IMR-90 (cell line): ENCODE data around the gene PRC1. TPM values are rescaled to one million over a fixed set of nuclear protein-coding genes. Genes with fewer than 3 reads are reported as not detected.

Experiments
- ATAC-seq: fragments of 200-7000 bp; cut with Tn5 transposase; 2 replicates; pipeline ENCODE4 v1.9.1; 2020; ENCODE audit warnings: low read depth, mild to moderate bottlenecking, moderate library complexity
- BruUV-seq: library from RNA; stranded (reverse); fragments of 400-500 nt; replicated peaks from 2 replicates; lab custom pipeline; 2021; lab: Mats Ljungman, UMichigan
- CTCF ChIA-PET: fragments of 300-600 bp; formaldehyde crosslinking; extraction: SDS; loops from one replicate; lab custom pipeline; 2021; ENCODE audit warnings: antibody characterized with exemption; lab: Yijun Ruan, JAX
- POLR2A ChIA-PET: fragments of 300-600 bp; sonication (Branson Sonifier 250); formaldehyde crosslinking; loops from one replicate; lab custom pipeline; 2022; ENCODE audit warnings: antibody characterized with exemption; ENCODE audit not compliant: unreplicated experiment; lab: Charles Lee
- DNase-seq: peaks from one replicate; pipeline ENCODE4 v3.0.0; 2013
- H2AFZ ChIP-seq: replicated peaks from 2 replicates; pipeline ENCODE3; 2013; ENCODE audit warnings: low read length, mild to moderate bottlenecking; ENCODE audit not compliant: poor library complexity
- H2AK5ac ChIP-seq: 2 replicates; pipeline ENCODE4 v1.6.1; 2013; ENCODE audit warnings: low read depth, low read length, inconsistent platforms
- H2AK9ac ChIP-seq: replicated peaks from 2 replicates; pipeline ENCODE3; 2013; ENCODE audit warnings: mild to moderate bottlenecking, low read depth, low read length, moderate library complexity; ENCODE audit not compliant: poor library complexity
- H2BK120ac ChIP-seq: 2 replicates; pipeline ENCODE4 v1.6.1; 2013; ENCODE audit warnings: low read depth, low read length, inconsistent platforms
- H2BK15ac ChIP-seq: 3 replicates; pipeline ENCODE4 v1.6.1; 2013; ENCODE audit warnings: low read depth, low read length, inconsistent platforms
- H2BK20ac ChIP-seq: 2 replicates; pipeline ENCODE4 v1.6.1; 2013; ENCODE audit warnings: low read depth, mild to moderate bottlenecking, inconsistent platforms, low read length, moderate library complexity
- H2BK5ac ChIP-seq: 2 replicates; pipeline ENCODE4 v1.6.1; 2013; ENCODE audit warnings: mild to moderate bottlenecking, low read depth, low read length, inconsistent platforms; ENCODE audit not compliant: poor library complexity, severe bottlenecking
- H3K14ac ChIP-seq: replicated peaks from 2 replicates; pipeline ENCODE4 v1.6.1; 2013; ENCODE audit warnings: low read depth, low read length, inconsistent platforms
- H3K18ac ChIP-seq: 2 replicates; pipeline ENCODE4 v1.6.1; 2013; ENCODE audit warnings: low read depth, low read length, control low read depth
- H3K23ac ChIP-seq: 2 replicates; pipeline ENCODE4 v1.6.1; 2013; ENCODE audit warnings: low read depth, low read length, inconsistent platforms
- H3K27ac ChIP-seq: 2 replicates; pipeline ENCODE4 v1.5.1; 2013; ENCODE audit warnings: mild to moderate bottlenecking, control low read depth, low read length; ENCODE audit not compliant: insufficient read depth
- H3K27me3 ChIP-seq: 2 replicates; pipeline ENCODE4 v1.6.1; 2013; ENCODE audit warnings: low read length; ENCODE audit not compliant: control insufficient read depth, insufficient read depth
- H3K36me3 ChIP-seq: 2 replicates; pipeline ENCODE4 v1.6.1; 2013; ENCODE audit warnings: low read length, mixed read lengths; ENCODE audit not compliant: control insufficient read depth, insufficient read depth
- H3K4ac ChIP-seq: 2 replicates; pipeline ENCODE4 v1.6.1; 2013; ENCODE audit warnings: low read depth, low read length, inconsistent platforms
- H3K4me1 ChIP-seq: 2 replicates; pipeline ENCODE4 v1.6.1; 2013; ENCODE audit warnings: low read length, mixed read lengths; ENCODE audit not compliant: control insufficient read depth, insufficient read depth
- H3K4me2 ChIP-seq: 2 replicates; pipeline ENCODE4 v1.6.1; 2013; ENCODE audit warnings: low read depth, mild to moderate bottlenecking, control low read depth, low read length, moderate library complexity
- H3K4me3 ChIP-seq: 2 replicates; pipeline ENCODE4 v1.5.1; 2013; ENCODE audit warnings: low read depth, mild to moderate bottlenecking, control low read depth, low read length, moderate library complexity; ENCODE audit not compliant: insufficient read depth
- H3K56ac ChIP-seq: 2 replicates; pipeline ENCODE4 v1.6.1; 2013; ENCODE audit warnings: low read length, inconsistent platforms; ENCODE audit not compliant: insufficient read depth; ENCODE audit errors: extremely low read depth
- H3K79me1 ChIP-seq, 2 experiments: 2 replicates each; pipeline ENCODE4 v1.6.1; 2013; ENCODE audit warnings: low read length in 2 of 2, inconsistent platforms in 1 of 2, low read depth in 1 of 2
- H3K9ac ChIP-seq: 2 replicates; pipeline ENCODE4 v1.6.1; 2013; ENCODE audit warnings: low read depth, low read length, control low read depth
- H3K9me1 ChIP-seq: 2 replicates; pipeline ENCODE4 v1.6.1; 2013; ENCODE audit warnings: low read length, inconsistent platforms; ENCODE audit not compliant: insufficient read depth
- H3K9me3 ChIP-seq: 2 replicates; pipeline ENCODE4 v1.6.1; 2013; ENCODE audit warnings: low read length; ENCODE audit not compliant: control insufficient read depth, insufficient read depth
- H4K20me1 ChIP-seq: 2 replicates; pipeline ENCODE4 v1.6.1; 2013; ENCODE audit warnings: low read length, inconsistent platforms; ENCODE audit not compliant: insufficient read depth
- H4K5ac ChIP-seq: 2 replicates; pipeline ENCODE4 v1.6.1; 2013; ENCODE audit warnings: mild to moderate bottlenecking, low read depth, low read length, control low read depth
- H4K8ac ChIP-seq, 2 experiments: 2 replicates each; pipeline ENCODE4 v1.6.1; 2013; ENCODE audit warnings: low read depth in 2 of 2, low read length in 2 of 2, control low read depth in 1 of 2, inconsistent platforms in 1 of 2
- H4K91ac ChIP-seq: 2 replicates; pipeline ENCODE4 v1.6.1; 2013; ENCODE audit warnings: low read depth, low read length, inconsistent platforms; ENCODE audit not compliant: insufficient read depth
- BHLHE40 ChIP-seq: fragments of 150-350 bp; IDR thresholded peaks from 2 replicates; pipeline ENCODE4 v1.6.1; 2016; ENCODE audit warnings: mild to moderate bottlenecking, low read depth, low read length
- CEBPB ChIP-seq: IDR thresholded peaks from 2 replicates; pipeline ENCODE4 v1.6.1; 2012; ENCODE audit warnings: low read depth, low read length, improper control_type of control experiment
- CHD1 ChIP-seq: IDR thresholded peaks from 2 replicates; pipeline ENCODE4 v1.6.1; 2012; ENCODE audit warnings: low read depth, low read length, improper control_type of control experiment
- CTCF ChIP-seq: conservative IDR thresholded peaks from 2 replicates; pipeline ENCODE4 v1.5.1; 2012; ENCODE audit warnings: mild to moderate bottlenecking, low read depth, low read length, improper control_type of control experiment
- ELK1 ChIP-seq: fragments of 150-350 bp; IDR thresholded peaks from 2 replicates; pipeline ENCODE4 v1.6.1; 2016; ENCODE audit warnings: low read depth, mild to moderate bottlenecking, low read length, moderate library complexity, borderline replicate concordance
- FOS ChIP-seq: fragments of 150-350 bp; IDR thresholded peaks from 2 replicates; pipeline ENCODE4 v1.6.1; 2016; ENCODE audit warnings: low read depth, low read length
- MAFK ChIP-seq: IDR thresholded peaks from 2 replicates; pipeline ENCODE4 v1.6.1; 2012; ENCODE audit warnings: low read depth, low read length, improper control_type of control experiment
- MAZ ChIP-seq: IDR thresholded peaks from 2 replicates; pipeline ENCODE4 v1.6.1; 2012; ENCODE audit warnings: low read depth, mild to moderate bottlenecking, low read length, improper control_type of control experiment, moderate library complexity, borderline replicate concordance
- MXI1 ChIP-seq: IDR thresholded peaks from 2 replicates; pipeline ENCODE4 v1.6.1; 2012; ENCODE audit warnings: low read depth, mild to moderate bottlenecking, low read length, moderate library complexity, borderline replicate concordance
- NFE2L2 ChIP-seq: fragments of 150-350 bp; IDR thresholded peaks from 2 replicates; pipeline ENCODE4 v1.6.1; 2016; ENCODE audit warnings: low read depth, mild to moderate bottlenecking, low read length
- POLR2A ChIP-seq: IDR thresholded peaks from 2 replicates; pipeline ENCODE4 v1.6.1; 2012; ENCODE audit warnings: mild to moderate bottlenecking, low read depth, low read length
- RAD21 ChIP-seq: IDR thresholded peaks from 2 replicates; pipeline ENCODE4 v1.6.1; 2012; ENCODE audit warnings: low read length, improper control_type of control experiment
- RCOR1 ChIP-seq: IDR thresholded peaks from 2 replicates; pipeline ENCODE4 v1.6.1; 2012; ENCODE audit warnings: mild to moderate bottlenecking, low read length, improper control_type of control experiment; ENCODE audit not compliant: insufficient replicate concordance
- RFX5 ChIP-seq: IDR thresholded peaks from 2 replicates; pipeline ENCODE4 v1.8.0; 2012; ENCODE audit warnings: low read depth, mild to moderate bottlenecking, low read length, moderate library complexity
- SMC3 ChIP-seq: fragments of 150-350 bp; IDR thresholded peaks from 2 replicates; pipeline ENCODE4 v1.6.1; 2016; ENCODE audit warnings: low read depth, mild to moderate bottlenecking, antibody characterized with exemption, low read length, moderate library complexity
- USF2 ChIP-seq: fragments of 150-350 bp; IDR thresholded peaks from 2 replicates; pipeline ENCODE4 v1.6.1; 2017; ENCODE audit warnings: mild to moderate bottlenecking, antibody characterized with exemption, low read length, low read depth
- WGBS, 2 experiments: methylation state at CpG; one replicate each; pipeline versions ENCODE4 v1.1.5 to v1.1.7; 2013; ENCODE audit warnings: missing lambda C conversion rate in 2 of 2; ENCODE audit not compliant: insufficient read length in 1 of 2; ENCODE audit errors: extremely low coverage in 2 of 2; 5-methylcytosine and 5-hydroxymethylcytosine counted together
- dilution Hi-C: fragments of 300-500 bp; cut with HindIII; formaldehyde crosslinking; loops from one replicate; pipeline ENCODE4 v1.14.3; 2018; ENCODE audit warnings: low sequenced_read_pairs; ENCODE audit not compliant: unreplicated experiment
- in situ Hi-C: fragments of 300-500 bp; cut with MboI; formaldehyde crosslinking; loops from 3 replicates; pipeline ENCODE4 v1.14.3; 2019; ENCODE audit warnings: low sequenced_read_pairs, inconsistent platforms, mixed read lengths
- intact Hi-C: fragments of 100-400 bp; cut with micrococcal nuclease; formaldehyde crosslinking; loops from 2 replicates; pipeline ENCODE4 v1.10.0; 2022
- polyA plus RNA-seq, 3 experiments: library from polyadenylated mRNA; depleted of rRNA; stranded (reverse); fragments of >200 nt; gene quantifications; 2 replicates each; pipeline ENCODE4 v1.2.3, GENCODE V29; 2012; ENCODE audit warnings: low replicate concordance in 1 of 3
- total RNA-seq: library from RNA; depleted of rRNA; stranded (reverse); fragments of >200 nt; gene quantifications from 2 replicates; pipeline ENCODE4 v1.2.3, GENCODE V29; 2012

PRC1 gene
- total and polyA plus RNA-seq, 2 of the 4 experiments (the other 2 are of a cell fraction), result 131 to 148 TPM

- WGBS, 2 experiments, result 100% methylated on average over 1 of the region's 3 CpGs; no CpG with 5 or more reads in 1 of the 2 experiments
- no peak overlapping the region for H3K23ac ChIP-seq
- dilution Hi-C loops (no loop called here), intact Hi-C loops (no loop called here), in situ Hi-C loops (no loop called here)
- H3K18ac ChIP-seq, result no peak overlapping the region
- H3K27ac ChIP-seq, result no peak overlapping the region
- H3K36me3 ChIP-seq, result peaks cover 46% of the 10 kb centered on the region
- H2AK9ac ChIP-seq, result no peak overlapping the region
- H3K14ac ChIP-seq, result no peak overlapping the region
- H2BK15ac ChIP-seq, result no peak overlapping the region
- ChIA-PET CTCF (no interaction called here), POLR2A (no interaction called here)
- H3K4me2 ChIP-seq, result no peak overlapping the region
- H2BK20ac ChIP-seq, result no peak overlapping the region
- H3K4me3 ChIP-seq, result no peak overlapping the region
- H4K91ac ChIP-seq, result no peak overlapping the region
- no peak overlapping the region for H3K56ac ChIP-seq
- BruUV-seq, result no TSS peak
- no peak overlapping the region for H4K5ac ChIP-seq
- no peaks in the 10 kb centered on the region for H3K27me3 ChIP-seq
- H3K79me1 ChIP-seq, result peaks cover 0 to 8% of the 10 kb centered on the region in 2 experiments
- H3K9me3 ChIP-seq, result no peaks in the 10 kb centered on the region
- no peak overlapping the region for H3K4ac ChIP-seq
- H2BK5ac ChIP-seq, result no peak overlapping the region
- DNase-seq, result no peak
- no peak overlapping the region for H3K9ac ChIP-seq
- H4K20me1 ChIP-seq, result no peaks in the 10 kb centered on the region
- H2AFZ ChIP-seq, result no peak overlapping the region
- H2AK5ac ChIP-seq, result no peak overlapping the region
- H4K8ac ChIP-seq, result no peak overlapping the region
- H3K4me1 ChIP-seq, result no peaks in the 10 kb centered on the region
- H2BK120ac ChIP-seq, result no peak overlapping the region
- H3K9me1 ChIP-seq, result no peaks in the 10 kb centered on the region
- no peak for ATAC-seq
- TF ChIP-seq NFE2L2 (no peak), CEBPB (no peak), RFX5 (no peak), BHLHE40 (no peak), MXI1 (no peak), SMC3 (no peak), CTCF (no peak), USF2 (no peak), FOS (no peak), RAD21 (no peak), MAFK (no peak), POLR2A (no peak), MAZ (no peak), ELK1 (no peak), CHD1 (no peak), RCOR1 (no peak)
These were observed 6.9 kb upstream of the PRC1 start for GRCh38 chr15:91001209-91001608.
